CD14-positive monocyte (primary cell): Measurements from ENCODE around the gene BRDT. TPM values are rescaled to one million over a fixed set of nuclear protein-coding genes. Genes with fewer than 3 reads are reported as not detected.

Source experiments
- DNase-seq, 3 donors: peaks; one replicate each; pipeline ENCODE4 v3.0.0-alpha.2; 2011 to 2022
- H2AFZ ChIP-seq: 2 replicates; pipeline ENCODE4 v1.6.0; 2012; ENCODE audit warnings: mild to moderate bottlenecking, low read depth, low read length, inconsistent platforms; ENCODE audit not compliant: insufficient read depth, poor library complexity, severe bottlenecking
- H3K27ac ChIP-seq, 2 donors: 1 replicate in 1 of 2; 2 replicates in 1 of 2; pipeline ENCODE4 v1.5.1; 2012 to 2013; ENCODE audit warnings: low read length in 2 of 2, control low read depth in 1 of 2, inconsistent platforms in 1 of 2, low read depth in 1 of 2, mild to moderate bottlenecking in 1 of 2
- H3K27me3 ChIP-seq, 2 donors: one replicate each; pipeline versions ENCODE4 v1.6.0 to v1.6.1; 2011 to 2013; ENCODE audit warnings: low read length in 2 of 2; ENCODE audit not compliant: control insufficient read depth in 2 of 2, insufficient read depth in 2 of 2
- H3K36me3 ChIP-seq, 2 donors: replicated peaks in 1 of 2; 1 replicate in 1 of 2; 2 replicates in 1 of 2; pipeline versions ENCODE4 v1.5.1 to v1.6.1; 2012 to 2013; ENCODE audit warnings: low read length in 2 of 2, control low read depth in 1 of 2, inconsistent platforms in 1 of 2, mild to moderate bottlenecking in 1 of 2; ENCODE audit not compliant: insufficient read depth in 2 of 2, control insufficient read depth in 1 of 2
- H3K4me1 ChIP-seq, 2 donors: 1 replicate in 1 of 2; 2 replicates in 1 of 2; pipeline versions ENCODE4 v1.5.1 to v1.6.1; 2012 to 2013; ENCODE audit warnings: low read length in 2 of 2, control low read depth in 1 of 2, inconsistent platforms in 1 of 2, mild to moderate bottlenecking in 1 of 2, moderate library complexity in 1 of 2; ENCODE audit not compliant: insufficient read depth in 2 of 2, control insufficient read depth in 1 of 2
- H3K4me2 ChIP-seq: replicated peaks from 2 replicates; pipeline ENCODE3; 2012; ENCODE audit warnings: low read length, moderate library complexity, mild to moderate bottlenecking; ENCODE audit not compliant: poor library complexity, severe bottlenecking; ENCODE audit errors: extremely low read depth
- H3K4me3 ChIP-seq, 3 experiments: fragments of 200-600 bp in 1 of 3; sonication (generic) in 1 of 3; replicated peaks in 1 of 3; 1 replicate in 2 of 3; 2 replicates in 1 of 3; pipeline ENCODE4 v1.5.1; 2011 to 2013; ENCODE audit warnings: low read length in 3 of 3, mild to moderate bottlenecking in 3 of 3, control low read depth in 2 of 3, low read depth in 2 of 3, inconsistent platforms in 1 of 3, moderate library complexity in 1 of 3
- H3K79me2 ChIP-seq: 2 replicates; pipeline ENCODE4 v1.6.0; 2012; ENCODE audit warnings: mild to moderate bottlenecking, control low read depth, inconsistent platforms, low read length, moderate library complexity; ENCODE audit not compliant: insufficient read depth
- H3K9ac ChIP-seq: 2 replicates; pipeline ENCODE4 v1.6.0; 2017; ENCODE audit warnings: low read length, mild to moderate bottlenecking; ENCODE audit not compliant: insufficient read depth, poor library complexity, severe bottlenecking
- H3K9me3 ChIP-seq, 2 donors: replicated peaks in 1 of 2; 1 replicate in 1 of 2; 2 replicates in 1 of 2; pipeline versions ENCODE4 v1.5.1 to v1.6.1; 2012 to 2013; ENCODE audit warnings: low read length in 2 of 2, control low read depth in 1 of 2; ENCODE audit not compliant: control insufficient read depth in 1 of 2, insufficient read depth in 1 of 2
- H4K20me1 ChIP-seq: 2 replicates; pipeline ENCODE4 v1.6.0; 2012; ENCODE audit warnings: mild to moderate bottlenecking, low read length, control low read depth, moderate library complexity; ENCODE audit not compliant: insufficient read depth
- H3K27ac Mint-ChIP-seq, 7 donors: one replicate each; pipeline ENCODE4 v1.8.0; 2020; ENCODE audit warnings: mild to moderate bottlenecking in 7 of 7, mixed read lengths in 7 of 7, moderate library complexity in 6 of 7, inconsistent platforms in 2 of 7
- H3K27me3 Mint-ChIP-seq, 3 donors: one replicate each; pipeline ENCODE4 v1.8.0; 2021 to 2022; ENCODE audit warnings: low read depth in 3 of 3, mild to moderate bottlenecking in 3 of 3, mixed read lengths in 3 of 3, moderate library complexity in 3 of 3, inconsistent platforms in 1 of 3
- H3K36me3 Mint-ChIP-seq, 2 donors: one replicate each; pipeline ENCODE4 v1.8.0; 2020; ENCODE audit warnings: mixed read lengths in 2 of 2, inconsistent platforms in 1 of 2, mild to moderate bottlenecking in 1 of 2
- H3K4me1 Mint-ChIP-seq: one replicate; pipeline ENCODE4 v1.8.0; 2020; ENCODE audit warnings: mild to moderate bottlenecking, mixed read lengths
- H3K4me3 Mint-ChIP-seq, 2 donors: one replicate each; pipeline ENCODE4 v1.8.0; 2020; ENCODE audit warnings: mild to moderate bottlenecking in 2 of 2, mixed read lengths in 2 of 2, moderate library complexity in 1 of 2
- H3K9me3 Mint-ChIP-seq, 7 donors: one replicate each; pipeline ENCODE4 v1.8.0; 2020 to 2022; ENCODE audit warnings: mixed read lengths in 7 of 7, mild to moderate bottlenecking in 6 of 7, moderate library complexity in 6 of 7, inconsistent platforms in 2 of 7
- WGBS: methylation state at CpG from one replicate; pipeline ENCODE4 v1.1.5; 2013; ENCODE audit warnings: missing lambda C conversion rate; ENCODE audit not compliant: insufficient coverage; 5-methylcytosine and 5-hydroxymethylcytosine counted together
- intact Hi-C, 2 donors: fragments of 100-400 bp; cut with micrococcal nuclease; formaldehyde crosslinking; loops; one replicate each; pipeline versions ENCODE4 v1.15.0 to v1.15.1; 2023
- polyA plus RNA-seq, 3 donors: library from polyadenylated mRNA; depleted of rRNA in 1 of 3; unstranded in 2 of 3; stranded (reverse) in 1 of 3; fragments of 300-500 nt in 2 of 3; fragments of >200 nt in 1 of 3; fragmentation: Illumina TruSeq in 2 of 3; gene quantifications; 1 replicate in 2 of 3; 2 replicates in 1 of 3; pipeline ENCODE4 v1.2.3, GENCODE V29; 2012 to 2021
- TF ChIP-seq, protein P1 (sequence below): fragments of 200-600 bp; IDR thresholded peaks from one replicate; pipeline ENCODE4 v1.8.0; 2022; ENCODE audit warnings: antibody characterized with exemption, mild to moderate bottlenecking

Gene BRDT
- polyA plus RNA-seq, 3 donors: not detected

GRCh38 chr1:92013923-92014322, 64.7 kb downstream of the BRDT start:
- no peaks in the 10 kb centered on the region for H3K27me3 ChIP-seq
- H3K9ac ChIP-seq: no peak overlapping the region
- H3K79me2 ChIP-seq: no peaks in the 10 kb centered on the region
- H3K9me3 ChIP-seq: no peaks in the 10 kb centered on the region
- H3K36me3 Mint-ChIP-seq: no peaks in the 10 kb centered on the region
- H3K36me3 ChIP-seq: no peaks in the 10 kb centered on the region
- H3K9me3 Mint-ChIP-seq: peaks cover 0 to 4% (median 1%) of the 10 kb centered on the region in 7 donors
- intact Hi-C loops: no loop called here
- TF ChIP-seq, protein P1, sequence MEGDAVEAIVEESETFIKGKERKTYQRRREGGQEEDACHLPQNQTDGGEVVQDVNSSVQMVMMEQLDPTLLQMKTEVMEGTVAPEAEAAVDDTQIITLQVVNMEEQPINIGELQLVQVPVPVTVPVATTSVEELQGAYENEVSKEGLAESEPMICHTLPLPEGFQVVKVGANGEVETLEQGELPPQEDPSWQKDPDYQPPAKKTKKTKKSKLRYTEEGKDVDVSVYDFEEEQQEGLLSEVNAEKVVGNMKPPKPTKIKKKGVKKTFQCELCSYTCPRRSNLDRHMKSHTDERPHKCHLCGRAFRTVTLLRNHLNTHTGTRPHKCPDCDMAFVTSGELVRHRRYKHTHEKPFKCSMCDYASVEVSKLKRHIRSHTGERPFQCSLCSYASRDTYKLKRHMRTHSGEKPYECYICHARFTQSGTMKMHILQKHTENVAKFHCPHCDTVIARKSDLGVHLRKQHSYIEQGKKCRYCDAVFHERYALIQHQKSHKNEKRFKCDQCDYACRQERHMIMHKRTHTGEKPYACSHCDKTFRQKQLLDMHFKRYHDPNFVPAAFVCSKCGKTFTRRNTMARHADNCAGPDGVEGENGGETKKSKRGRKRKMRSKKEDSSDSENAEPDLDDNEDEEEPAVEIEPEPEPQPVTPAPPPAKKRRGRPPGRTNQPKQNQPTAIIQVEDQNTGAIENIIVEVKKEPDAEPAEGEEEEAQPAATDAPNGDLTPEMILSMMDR: no peak
- no peaks in the 10 kb centered on the region for H4K20me1 ChIP-seq
- no peak overlapping the region for H3K4me3 ChIP-seq
- H3K4me1 Mint-ChIP-seq: no peaks in the 10 kb centered on the region
- no peak overlapping the region for H3K4me3 Mint-ChIP-seq
- H3K27ac ChIP-seq: no peak overlapping the region
- H3K4me1 ChIP-seq: no peaks in the 10 kb centered on the region
- peaks cover 1 to 7% (median 1%) of the 10 kb centered on the region in 3 donors for H3K27me3 Mint-ChIP-seq
- no peak overlapping the region for H2AFZ ChIP-seq
- no peak for DNase-seq
- H3K27ac Mint-ChIP-seq: no peak overlapping the region
- no peak overlapping the region for H3K4me2 ChIP-seq

DNA sequence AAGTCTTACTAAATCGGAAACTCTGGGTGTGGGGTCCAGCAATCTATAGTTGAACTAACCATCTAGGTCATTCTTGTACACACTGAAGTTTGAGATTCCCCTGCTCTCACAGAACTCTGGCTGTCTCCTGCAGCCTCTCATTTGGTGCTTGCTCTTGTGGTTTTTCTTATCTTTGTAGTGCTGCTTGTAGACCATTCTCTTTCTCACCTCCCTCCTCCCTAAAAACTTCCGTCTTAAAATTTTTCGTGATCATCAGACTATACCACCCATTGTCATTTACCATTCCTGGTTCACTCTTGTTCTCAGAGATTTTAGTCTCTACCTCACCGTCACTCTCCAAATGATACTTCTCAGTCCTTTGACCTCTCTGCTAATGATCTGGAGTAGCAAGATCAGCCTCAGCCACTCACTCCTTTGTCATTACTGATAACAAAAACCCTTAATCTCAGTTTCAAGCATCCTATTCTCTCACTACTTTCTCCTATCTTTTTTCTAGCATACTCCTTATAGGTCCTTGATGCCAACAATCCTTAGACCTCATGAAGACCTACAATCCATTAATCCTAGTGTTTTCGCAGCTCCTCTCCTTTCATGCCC, 67.6 kb downstream of the BRDT start:
- H3K27ac Mint-ChIP-seq: no peak overlapping the region
- H3K9ac ChIP-seq: no peak overlapping the region
- DNase-seq: no peak
- H3K36me3 Mint-ChIP-seq: no peaks in the 10 kb centered on the region
- TF ChIP-seq, protein P1: no peak
- no peak overlapping the region for H3K4me3 ChIP-seq
- H2AFZ ChIP-seq: no peak overlapping the region
- WGBS: 65% methylated on average over 5 of the region's 5 CpGs
- H3K4me3 Mint-ChIP-seq: no peak overlapping the region
- no peaks in the 10 kb centered on the region for H3K27me3 ChIP-seq
- no peak overlapping the region for H3K4me2 ChIP-seq
- H3K4me1 ChIP-seq: no peaks in the 10 kb centered on the region
- H3K27me3 Mint-ChIP-seq: peaks cover 1 to 7% (median 3%) of the 10 kb centered on the region in 3 donors
- no peaks in the 10 kb centered on the region for H3K36me3 ChIP-seq
- H3K4me1 Mint-ChIP-seq: no peaks in the 10 kb centered on the region
- no peaks in the 10 kb centered on the region for H4K20me1 ChIP-seq
- H3K9me3 Mint-ChIP-seq: peaks cover 0 to 6% (median 3%) of the 10 kb centered on the region in 7 donors
- no peak overlapping the region for H3K27ac ChIP-seq
- no peaks in the 10 kb centered on the region for H3K9me3 ChIP-seq
- H3K79me2 ChIP-seq: no peaks in the 10 kb centered on the region
- intact Hi-C loops: no loop called here
